GM10266 (cell line): Measurements from ENCODE around the gene DNM2.
"Not testable (repeated sequence)": the region's sequence is repeated elsewhere in the genome, so short reads cannot be mapped to it uniquely, and the experiment has no call there.

Experiments used
- DNase-seq: peaks from one replicate; pipeline ENCODE4 v3.0.0; 2012; ENCODE audit errors: extremely low spot score
- CTCF ChIP-seq: IDR thresholded peaks from 2 replicates; pipeline ENCODE4 v1.5.1; 2012; ENCODE audit warnings: mild to moderate bottlenecking, low read depth; ENCODE audit not compliant: control insufficient read depth, insufficient read depth; ENCODE audit errors: missing control alignments

The DNM2 gene

DNA sequence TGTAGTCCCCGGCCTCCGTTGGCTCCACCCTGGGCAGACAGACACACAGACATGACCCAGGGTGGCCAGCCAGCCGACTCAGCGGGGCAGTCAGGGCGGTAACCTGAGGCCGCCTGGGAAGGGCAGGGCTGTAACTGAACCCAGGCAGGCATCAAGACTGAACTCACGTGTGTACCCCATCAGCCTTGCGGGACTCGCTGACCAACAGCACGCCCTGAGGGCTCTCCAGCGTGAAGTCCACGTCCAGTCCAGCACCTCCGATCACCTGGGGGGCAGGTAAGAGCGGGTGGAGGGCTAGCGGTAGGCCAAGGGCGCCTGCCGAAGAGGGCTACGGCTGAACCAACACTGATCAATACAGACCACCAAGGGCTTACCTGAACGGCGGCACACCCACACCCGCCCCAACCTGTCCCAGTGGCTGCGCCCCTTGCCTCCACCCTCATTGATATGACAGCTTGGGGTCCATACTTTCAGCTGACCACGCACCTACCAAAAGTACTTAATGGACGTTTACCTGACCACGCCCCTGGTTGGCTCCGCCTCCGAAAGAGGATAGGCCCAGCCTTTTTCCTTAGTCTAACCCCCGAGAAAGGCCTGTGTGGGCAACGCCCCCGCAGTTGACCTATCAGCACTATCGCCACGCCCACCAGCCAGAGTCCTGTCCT is 117.3 kb downstream of the DNM2 start:
- DNase-seq: no peak
- TF ChIP-seq CTCF: no peak

DNA sequence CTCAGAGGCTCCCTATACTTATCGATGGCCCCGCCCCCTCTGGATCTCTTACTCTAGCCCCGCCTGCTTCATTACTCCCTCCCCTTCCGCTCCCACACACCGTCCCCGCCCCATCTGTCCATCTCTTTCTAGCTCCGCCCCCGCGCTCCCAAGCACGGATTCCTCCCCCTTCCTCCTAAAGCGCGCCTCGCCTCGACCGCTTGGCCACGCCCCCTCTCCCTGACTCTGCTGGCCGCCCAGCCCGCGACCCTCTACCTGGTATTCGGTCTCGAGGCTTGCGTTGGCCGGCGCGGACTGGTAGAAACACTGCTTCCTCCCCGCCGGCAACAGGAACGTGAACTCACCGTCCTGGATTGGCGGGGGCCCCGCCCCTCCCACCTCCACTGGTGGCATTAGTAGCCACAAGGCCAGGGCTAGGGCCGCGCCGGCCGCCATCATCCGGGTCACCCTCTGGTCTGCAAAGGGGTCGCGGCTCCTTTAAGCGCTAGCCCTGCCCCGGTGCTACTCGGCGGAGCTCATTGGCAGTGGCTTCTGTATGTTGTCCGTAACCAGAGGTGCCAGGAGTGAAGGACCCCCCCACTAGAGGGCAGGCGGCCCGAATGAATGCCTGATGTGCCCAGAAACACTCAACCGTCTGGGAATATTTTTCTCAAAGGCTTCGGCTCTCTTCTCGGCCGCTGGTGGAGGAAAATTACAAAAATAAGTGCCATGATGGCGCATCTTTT is 118.0 kb downstream of the DNM2 start, which contains the start of gene TMED1:
Gene TMED1, minus strand, starts transcription at position 459 of the 725 bp plus-strand sequence. Its CDS starts 21 bp downstream, at position 438.
- DNase-seq: peak; percentile 99
- TF ChIP-seq CTCF: peak; percentile 39

DNA sequence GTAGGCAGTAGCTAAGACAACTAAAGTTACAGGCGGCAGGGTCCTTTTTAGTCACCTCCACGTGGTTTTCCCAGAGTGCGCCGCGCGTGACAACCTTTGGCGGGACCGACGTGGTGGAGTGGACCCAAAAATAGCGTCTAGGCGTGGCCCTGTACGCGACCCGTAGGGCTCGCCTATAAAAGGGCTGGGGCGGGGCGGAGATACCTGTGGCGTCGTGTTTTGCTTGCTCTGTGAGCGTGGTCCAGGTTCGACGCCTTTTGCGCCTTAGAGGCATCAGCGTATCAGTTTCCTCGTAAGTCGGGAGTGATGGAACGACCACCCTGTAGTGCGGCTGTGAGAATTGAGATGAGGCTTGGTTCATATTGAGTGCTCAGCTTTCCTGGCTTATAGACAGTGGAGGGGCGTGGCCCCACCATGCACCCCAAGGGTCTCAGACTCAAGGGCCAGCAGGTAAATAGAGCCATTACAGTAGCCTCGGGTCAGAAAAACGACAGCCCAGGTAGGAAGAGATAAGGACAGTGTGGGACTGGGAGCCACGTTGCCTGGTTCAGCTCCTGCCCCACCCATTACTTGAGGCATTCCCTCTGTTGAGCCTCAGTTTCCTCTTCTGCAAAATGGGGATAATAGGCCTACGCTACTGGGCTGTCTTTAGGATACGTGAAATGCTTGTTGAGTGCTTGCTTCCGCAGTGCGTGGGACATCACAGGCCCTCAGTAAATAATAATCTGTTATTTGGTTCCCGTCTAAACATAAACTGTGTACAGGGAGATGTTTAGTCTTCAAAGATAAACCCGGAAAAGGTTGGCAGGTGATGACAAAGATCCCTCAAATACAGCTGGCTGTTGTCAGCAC is 118.8 kb downstream of the DNM2 start:
- TF ChIP-seq CTCF: no peak

GRCh38 chr19:10837649-10838048 is 119.8 kb downstream of the DNM2 start:
- not testable (repeated sequence) for DNase-seq

More for the DNA sequence above, 118.8 kb downstream of the DNM2 start:
- no peak for DNase-seq

- DNase-seq: no peak
- no peak for TF ChIP-seq CTCF
Measured at GRCh38 chr19:10838377-10838776, 120.5 kb downstream of the DNM2 start.

- TF ChIP-seq CTCF: no peak
- no peak for DNase-seq
Measured at GRCh38 chr19:10839114-10840050, 121.5 kb downstream of the DNM2 start.

DNA sequence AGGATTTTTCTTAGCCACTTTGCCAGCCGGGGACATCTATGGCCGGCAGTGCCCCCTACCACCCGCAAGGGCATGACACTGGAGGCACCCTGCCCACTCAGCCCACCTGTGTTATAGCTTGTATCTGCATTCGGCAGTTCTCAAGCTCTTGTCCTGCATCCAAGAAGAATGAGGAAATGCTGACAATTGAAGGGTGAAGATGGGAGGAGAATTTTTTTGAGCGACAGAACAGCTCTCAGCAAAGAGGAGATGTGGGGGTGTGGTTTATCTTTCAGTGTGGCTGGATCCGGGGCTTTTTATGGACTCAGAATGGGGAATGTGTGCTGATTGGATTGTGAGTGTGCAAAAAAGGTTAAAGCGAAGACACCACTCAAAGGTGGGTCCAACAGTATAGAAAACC is 124.9 kb downstream of the DNM2 start:
- DNase-seq: no peak
- TF ChIP-seq CTCF: no peak
